Small intestine (tissue), 7 donors: ENCODE measurements around the gene SERPINA6. TPM values are rescaled to one million over a fixed set of nuclear protein-coding genes. Genes with fewer than 3 reads are reported as not detected.

Experiments used
- DNase-seq, 2 donors: peaks; one replicate each; pipeline versions ENCODE4 v3.0.0 to v3.0.0-alpha.2; 2013
- FAIRE-seq: peaks from 2 replicates; lab custom pipeline; 2012; peaks lifted over from hg19 to GRCh38; lab: Jason Lieb, UNC
- H3K27ac ChIP-seq, 3 donors: one replicate each; pipeline ENCODE4 v1.5.1; 2013; ENCODE audit warnings: low read length in 2 of 3, mild to moderate bottlenecking in 2 of 3, control low read depth in 1 of 3, inconsistent platforms in 1 of 3, low read depth in 1 of 3, moderate library complexity in 1 of 3
- H3K27me3 ChIP-seq, 3 donors: one replicate each; pipeline ENCODE4 v1.6.1; 2013; ENCODE audit warnings: low read length in 3 of 3, inconsistent platforms in 1 of 3; ENCODE audit not compliant: control insufficient read depth in 3 of 3, insufficient read depth in 3 of 3
- H3K36me3 ChIP-seq, 3 donors: one replicate each; pipeline ENCODE4 v1.6.1; 2013; ENCODE audit warnings: low read length in 3 of 3, inconsistent platforms in 1 of 3, low read depth in 1 of 3, mild to moderate bottlenecking in 1 of 3, moderate library complexity in 1 of 3; ENCODE audit not compliant: control insufficient read depth in 3 of 3, insufficient read depth in 2 of 3
- H3K4me1 ChIP-seq, 3 donors: one replicate each; pipeline ENCODE4 v1.6.1; 2013; ENCODE audit warnings: low read length in 2 of 3, inconsistent platforms in 1 of 3, low read depth in 1 of 3, mild to moderate bottlenecking in 1 of 3, moderate library complexity in 1 of 3; ENCODE audit not compliant: control insufficient read depth in 3 of 3, insufficient read depth in 2 of 3
- H3K4me3 ChIP-seq, 3 donors: one replicate each; pipeline ENCODE4 v1.5.1; 2013; ENCODE audit warnings: low read length in 3 of 3, control low read depth in 1 of 3, inconsistent platforms in 1 of 3, low read depth in 1 of 3, mild to moderate bottlenecking in 1 of 3, moderate library complexity in 1 of 3
- H3K9me3 ChIP-seq, 2 donors: one replicate each; pipeline ENCODE4 v1.6.1; 2013; ENCODE audit warnings: low read depth in 1 of 2, low read length in 1 of 2; ENCODE audit not compliant: control insufficient read depth in 2 of 2, insufficient read depth in 1 of 2
- WGBS, 3 donors: extraction: QIAGEN DNeasy Blood & Tissue Kit; methylation state at CpG; one replicate each; pipeline ENCODE4 v1.1.7; 2013; 5-methylcytosine and 5-hydroxymethylcytosine counted together
- polyA plus RNA-seq, 4 donors: library from polyadenylated mRNA; stranded (reverse) in 3 of 4; unstranded in 1 of 4; fragments of 200-250 nt in 3 of 4; fragments of 120-200 nt in 1 of 4; gene quantifications; one replicate each; pipeline versions ENCODE4 v1.2.1 to v1.2.3, GENCODE V29; 2013
- donor health status: healthy with polysubstance abuse.
- donor health status: control.
- donor health status: control.
- donor health status: Bipolar disorder and iron deficiency.
- donor health status: healthy.

Gene SERPINA6
- polyA plus RNA-seq, 4 donors = 0.07 to 4.4 TPM; not detected in 2

DNA sequence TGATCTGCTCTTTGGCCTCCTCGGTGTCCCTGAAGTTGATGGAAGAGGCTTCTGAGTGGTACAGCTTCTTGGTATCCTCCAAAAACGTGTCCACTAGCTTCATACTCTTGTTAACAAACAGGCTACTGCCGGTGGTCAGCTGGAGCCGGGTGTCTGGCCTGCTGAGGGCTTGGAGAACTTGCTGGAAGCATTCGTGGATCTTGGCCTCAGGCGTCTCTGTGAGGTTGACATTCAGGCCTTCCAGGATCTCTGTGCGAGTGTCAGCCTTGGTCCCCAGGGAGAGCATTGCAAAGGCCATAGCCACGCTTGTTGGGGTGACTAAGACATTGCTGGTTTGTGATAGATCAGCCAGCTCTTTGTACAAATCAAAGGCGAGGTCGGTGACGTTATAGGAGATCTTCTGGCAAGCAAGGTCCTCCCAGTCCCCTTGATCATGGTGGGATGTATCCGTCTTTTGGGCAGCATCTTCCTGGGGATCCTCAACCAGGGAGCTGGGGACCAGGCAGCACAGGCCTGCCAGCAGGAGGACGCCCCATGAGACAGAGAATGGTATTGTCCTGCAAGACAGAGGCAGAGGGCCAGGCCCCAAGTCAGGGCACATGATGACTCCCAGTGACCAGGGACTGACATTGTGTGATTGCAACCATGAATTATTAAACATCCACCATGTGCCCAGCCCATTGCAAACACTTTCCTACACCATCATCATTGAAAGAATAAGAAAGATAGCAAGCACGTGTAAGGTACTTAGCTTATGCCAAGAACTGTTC is 43.2 kb upstream of the SERPINA6 start, which contains the start of gene SERPINA2:
TSS of gene SERPINA2 (minus strand) at position 553 of the 770 bp plus-strand sequence.
- Histone ChIP-seq H3K4me1 (peaks cover 0 to 21% (median 0%) of the 10 kb centered on the region in 3 donors), H3K27me3 (no peaks in the 10 kb centered on the region), H3K4me3 (no peak within 1 kb of the TSS), H3K27ac (no peak within 1 kb of the TSS), H3K36me3 (no peaks in the 10 kb centered on the region), H3K9me3 (no peaks in the 10 kb centered on the region)
- no peak for DNase-seq
- WGBS, 3 donors = 80 to 83% (median 83%) methylated on average over 14 of the region's 14 CpGs
- no peak for FAIRE-seq

DNA sequence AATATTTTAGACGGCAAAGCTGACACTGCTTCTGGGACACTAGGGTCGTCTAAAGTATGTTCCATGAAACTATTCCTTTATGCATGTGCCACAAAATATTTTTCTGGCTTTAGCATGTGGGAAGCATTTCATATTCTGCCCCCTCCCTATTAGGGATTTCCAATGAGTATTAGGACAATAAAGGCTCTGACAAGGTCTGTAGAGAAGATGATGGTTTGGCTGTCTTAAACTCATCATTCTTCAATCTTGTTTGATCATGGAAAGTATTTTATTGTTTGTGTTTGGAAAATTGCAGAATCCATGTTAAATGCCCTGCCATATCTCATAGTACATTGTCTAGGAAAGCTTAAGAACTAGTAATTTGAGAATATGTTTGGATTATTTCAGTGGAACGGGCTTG is 42.5 kb upstream of the SERPINA6 start:
- H3K4me1 ChIP-seq = peaks cover 0 to 24% (median 3%) of the 10 kb centered on the region in 3 donors
- DNase-seq (no peak), FAIRE-seq (no peak)
- H3K27me3 ChIP-seq = no peaks in the 10 kb centered on the region
- no peaks in the 10 kb centered on the region for H3K36me3 ChIP-seq
- no peaks in the 10 kb centered on the region for H3K9me3 ChIP-seq
- H3K4me3 ChIP-seq = no peak overlapping the region
- no peak overlapping the region for H3K27ac ChIP-seq
- WGBS, 3 donors = 72 to 84% (median 84%) methylated on average over 3 of the region's 3 CpGs

DNA sequence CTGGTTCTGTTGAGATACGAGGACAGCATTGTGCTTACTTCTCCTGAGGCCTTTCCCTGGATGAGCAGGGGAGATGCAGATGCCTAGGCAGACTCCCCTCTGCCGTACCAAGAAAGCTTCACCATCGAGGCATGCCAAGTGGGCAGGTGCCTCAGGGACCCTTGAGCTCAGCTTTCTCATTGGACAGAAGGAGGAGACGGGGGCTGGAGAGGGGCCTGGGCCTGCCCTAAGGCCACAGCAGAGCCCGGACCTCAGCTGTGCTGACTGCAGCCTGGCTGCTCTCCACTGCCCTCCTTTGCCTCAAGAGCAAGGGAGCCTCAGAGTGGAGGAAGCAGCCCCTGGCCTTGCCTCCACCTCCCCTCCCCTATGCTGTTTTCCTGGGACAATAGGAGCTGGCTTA is 41.8 kb upstream of the SERPINA6 start:
- DNase-seq = no peak
- H3K36me3 ChIP-seq = no peaks in the 10 kb centered on the region
- no peak for FAIRE-seq
- peaks cover 0 to 24% (median 3%) of the 10 kb centered on the region in 3 donors for H3K4me1 ChIP-seq
- no peaks in the 10 kb centered on the region for H3K9me3 ChIP-seq
- H3K27me3 ChIP-seq = no peaks in the 10 kb centered on the region
- no peak overlapping the region for H3K27ac ChIP-seq
- 55 to 71% (median 68%) methylated on average over 5 of the region's 5 CpGs for WGBS, 3 donors
- H3K4me3 ChIP-seq = no peak overlapping the region

DNA sequence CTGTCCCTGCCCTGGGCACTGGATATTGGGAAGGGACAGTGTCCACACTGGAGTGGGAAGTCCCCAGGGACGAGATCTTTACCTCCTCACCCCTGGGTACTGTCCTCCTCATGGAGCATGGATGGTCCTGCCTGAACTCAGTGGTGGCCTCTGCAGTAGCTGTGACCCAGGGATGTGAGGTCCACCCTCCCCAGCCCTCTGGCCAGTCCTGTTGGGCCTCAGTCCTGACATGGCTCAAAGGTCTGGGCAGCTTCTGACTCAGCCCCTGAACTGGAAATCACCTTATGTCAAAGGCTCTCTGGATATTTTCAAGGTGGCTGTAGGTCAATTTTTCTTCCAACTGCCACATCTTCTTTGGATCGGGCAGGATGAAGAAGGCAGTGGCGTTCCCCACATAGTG is 40.9 kb upstream of the SERPINA6 start:
- DNase-seq (no peak), FAIRE-seq (no peak)
- Histone ChIP-seq H3K27ac (no peak overlapping the region), H3K4me3 (no peak overlapping the region), H3K27me3 (no peaks in the 10 kb centered on the region), H3K9me3 (no peaks in the 10 kb centered on the region), H3K36me3 (no peaks in the 10 kb centered on the region), H3K4me1 (peaks cover 0 to 24% (median 3%) of the 10 kb centered on the region in 3 donors)
- WGBS, 3 donors = 81 to 94% (median 89%) methylated on average over 3 of the region's 3 CpGs

DNA sequence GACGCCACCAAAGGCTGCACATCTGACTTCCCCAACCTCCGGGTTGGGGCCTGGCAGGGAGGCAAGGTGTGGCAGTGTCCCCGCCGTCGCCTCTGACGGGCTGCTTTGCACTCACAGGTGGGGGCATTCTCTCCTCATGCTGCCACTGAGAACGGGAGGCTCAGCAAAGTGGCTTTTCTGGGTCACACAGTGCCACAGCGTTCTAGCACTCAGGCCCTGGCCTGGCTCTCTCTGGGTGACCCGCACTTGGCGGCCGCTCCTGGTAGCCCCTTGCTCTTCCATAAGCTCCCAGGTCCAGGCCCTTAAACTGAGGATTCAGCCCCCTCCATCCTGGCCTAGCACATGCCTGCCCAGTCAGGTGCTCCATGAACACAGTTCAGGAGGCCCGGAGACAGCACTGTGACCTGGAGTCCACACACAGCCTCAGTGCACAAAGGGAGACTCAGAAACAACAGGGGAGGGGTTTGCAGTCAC is 40.1 kb upstream of the SERPINA6 start:
- peak in 1 of 2 donors; percentile 80 for DNase-seq
- no peaks in the 10 kb centered on the region for H3K9me3 ChIP-seq
- 45 to 66% (median 56%) methylated on average over 12 of the region's 12 CpGs for WGBS, 3 donors
- H3K36me3 ChIP-seq = no peaks in the 10 kb centered on the region
- H3K27me3 ChIP-seq = no peaks in the 10 kb centered on the region
- H3K4me1 ChIP-seq = peaks cover 0 to 24% (median 3%) of the 10 kb centered on the region in 3 donors
- FAIRE-seq = no peak
- no peak overlapping the region for H3K4me3 ChIP-seq
- H3K27ac ChIP-seq = peak overlapping the region in 1 of 3 donors; percentile 66

DNA sequence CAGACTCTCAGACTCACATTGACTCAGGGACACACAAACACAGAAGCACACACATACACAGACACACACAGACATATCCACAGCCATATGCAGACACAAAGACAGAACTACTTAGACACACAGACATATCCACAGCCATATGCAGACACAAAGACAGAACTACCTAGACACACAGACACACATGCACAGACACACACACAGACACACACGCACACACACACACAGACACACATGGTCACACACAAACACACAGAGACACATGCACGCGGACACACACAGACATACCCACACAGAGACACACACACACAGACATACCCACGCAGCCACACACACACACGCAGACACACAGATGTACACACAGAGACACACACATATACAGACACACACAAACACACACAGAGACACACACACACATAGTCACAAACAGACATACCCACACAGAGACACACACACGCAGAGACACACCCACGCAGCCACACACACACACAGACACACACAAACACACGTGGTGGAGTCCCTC is 39.5 kb upstream of the SERPINA6 start:
- Histone ChIP-seq H3K36me3 (no peaks in the 10 kb centered on the region), H3K27ac (peak overlapping the region in 1 of 3 donors; percentile 66), H3K4me1 (peaks cover 0 to 24% (median 3%) of the 10 kb centered on the region in 3 donors), H3K27me3 (no peaks in the 10 kb centered on the region), H3K9me3 (no peaks in the 10 kb centered on the region), H3K4me3 (no peak overlapping the region)
- 61 to 70% (median 63%) methylated on average over 7 to 8 of the region's 8 CpGs for WGBS, 3 donors
- no peak for DNase-seq
- no peak for FAIRE-seq

DNA sequence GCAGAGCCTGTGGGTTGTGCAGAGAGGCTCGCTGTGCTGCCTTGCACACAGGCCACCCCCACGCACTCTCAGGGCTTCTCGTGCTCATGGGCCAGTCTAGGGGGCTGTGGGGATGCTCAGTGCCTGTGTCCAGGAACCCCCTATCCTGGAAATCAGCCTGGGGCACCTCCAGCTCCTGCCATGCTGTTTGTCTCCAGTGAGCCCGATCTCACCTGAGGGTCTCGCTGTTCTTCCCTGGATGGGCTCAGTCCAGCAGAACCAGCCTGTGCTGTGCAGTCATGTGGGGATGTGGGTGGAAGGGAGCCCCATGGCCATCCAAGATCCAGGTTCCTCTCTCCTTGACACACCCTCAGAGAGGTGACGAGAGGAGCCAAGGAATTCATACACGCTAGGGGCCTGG is 38.5 kb upstream of the SERPINA6 start:
- H3K36me3 ChIP-seq = no peaks in the 10 kb centered on the region
- peaks cover 0 to 24% (median 3%) of the 10 kb centered on the region in 3 donors for H3K4me1 ChIP-seq
- no peak for FAIRE-seq
- H3K27ac ChIP-seq = no peak overlapping the region
- H3K4me3 ChIP-seq = no peak overlapping the region
- 89 to 93% (median 92%) methylated on average over 5 to 6 of the region's 7 CpGs for WGBS, 3 donors
- no peaks in the 10 kb centered on the region for H3K9me3 ChIP-seq
- DNase-seq = peak in 1 of 2 donors; percentile 26
- H3K27me3 ChIP-seq = no peaks in the 10 kb centered on the region

DNA sequence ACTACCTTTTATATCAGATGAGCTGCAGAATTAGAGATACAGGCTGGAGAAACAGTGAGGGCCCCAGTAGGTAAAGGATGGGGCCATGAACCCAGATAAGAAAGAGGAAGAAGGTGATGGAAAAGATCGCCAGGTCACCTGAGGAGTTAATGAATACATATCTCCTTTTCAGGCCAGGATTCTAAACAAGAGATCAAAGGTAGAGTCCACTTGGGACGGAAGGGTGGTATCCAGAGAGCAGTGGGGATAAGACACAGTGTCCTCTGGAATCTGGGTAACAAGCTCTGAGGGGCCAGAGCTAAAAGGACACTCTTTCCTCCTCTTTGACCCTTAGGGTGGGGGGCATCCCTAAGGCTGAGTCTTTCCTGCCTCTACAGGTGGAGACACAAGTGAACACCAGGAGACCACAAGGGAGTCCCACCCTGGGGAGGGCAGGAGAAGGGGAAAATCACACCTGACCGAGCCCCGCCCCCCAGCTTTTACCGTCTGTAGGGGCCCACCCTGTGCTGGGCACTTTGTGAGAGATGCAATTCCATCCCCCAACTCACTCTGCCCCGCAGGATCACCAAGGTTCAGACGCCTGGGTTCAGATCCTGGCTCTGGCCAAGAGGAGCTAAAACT is 37.9 kb upstream of the SERPINA6 start:
- Histone ChIP-seq H3K4me1 (peaks cover 0 to 24% (median 3%) of the 10 kb centered on the region in 3 donors), H3K9me3 (peaks cover 0 to 3% of the 10 kb centered on the region in 2 donors), H3K36me3 (no peaks in the 10 kb centered on the region), H3K27ac (peak overlapping the region in 1 of 3 donors; percentile 52), H3K27me3 (peaks cover 0 to 4% (median 0%) of the 10 kb centered on the region in 3 donors), H3K4me3 (no peak overlapping the region)
- WGBS, 3 donors = 50 to 65% (median 59%) methylated on average over 6 to 7 of the region's 7 CpGs
- DNase-seq (peak; percentile 80 to 82), FAIRE-seq (no peak)
